H9 (cell line): ENCODE data around the gene AKR1D1. TPM values are rescaled to one million over a fixed set of nuclear protein-coding genes. Genes with fewer than 3 reads are reported as not detected.
A peak's percentile ranks its signal among the peaks of the same experiment; 100 is the strongest.

Experiments used
- DNase-seq: peaks from one replicate; pipeline ENCODE4 v3.0.0-alpha.2; 2017
- H2AFZ ChIP-seq: one replicate; pipeline ENCODE4 v1.6.1; 2013; ENCODE audit warnings: mild to moderate bottlenecking, low read length, control low read depth, moderate library complexity
- H2AK5ac ChIP-seq: 2 replicates; pipeline ENCODE4 v1.6.1; 2013; ENCODE audit warnings: low read length, control low read depth, mixed read lengths; ENCODE audit not compliant: insufficient read length
- H2BK120ac ChIP-seq: one replicate; pipeline ENCODE4 v1.6.1; 2013; ENCODE audit warnings: low read depth, mild to moderate bottlenecking, low read length, control low read depth, inconsistent platforms; ENCODE audit not compliant: poor library complexity, severe bottlenecking
- H2BK12ac ChIP-seq: 2 replicates; pipeline ENCODE4 v1.6.1; 2013; ENCODE audit warnings: low read length, control low read depth, mixed read lengths, low read depth; ENCODE audit not compliant: insufficient read length
- H2BK15ac ChIP-seq: 2 replicates; pipeline ENCODE4 v1.6.1; 2013; ENCODE audit warnings: low read depth, low read length, control low read depth
- H2BK20ac ChIP-seq: one replicate; pipeline ENCODE4 v1.6.1; 2013; ENCODE audit warnings: low read depth, mild to moderate bottlenecking, low read length, control low read depth, inconsistent platforms; ENCODE audit not compliant: poor library complexity, severe bottlenecking
- H2BK5ac ChIP-seq: 2 replicates; pipeline ENCODE4 v1.6.1; 2013; ENCODE audit warnings: low read length, control low read depth, mixed read lengths; ENCODE audit not compliant: insufficient read length
- H3K14ac ChIP-seq: 2 replicates; pipeline ENCODE4 v1.6.1; 2013; ENCODE audit warnings: low read length, control low read depth; ENCODE audit not compliant: insufficient read depth
- H3K18ac ChIP-seq: 2 replicates; pipeline ENCODE4 v1.6.1; 2013; ENCODE audit warnings: low read depth, mild to moderate bottlenecking, mixed read lengths, low read length, control low read depth; ENCODE audit not compliant: insufficient read length
- H3K23ac ChIP-seq: 2 replicates; pipeline ENCODE4 v1.6.1; 2013; ENCODE audit warnings: low read length, control low read depth, mixed read lengths, low read depth; ENCODE audit not compliant: insufficient read length
- H3K23me2 ChIP-seq: 2 replicates; pipeline ENCODE4 v1.6.1; 2013; ENCODE audit warnings: low read depth, mild to moderate bottlenecking, mixed read lengths, low read length, control low read depth; ENCODE audit not compliant: insufficient read length, poor library complexity, severe bottlenecking
- H3K27ac ChIP-seq: 2 replicates; pipeline ENCODE4 v1.5.1; 2013; ENCODE audit warnings: low read length, control low read depth, mixed read lengths, low read depth; ENCODE audit not compliant: insufficient read length
- H3K27me3 ChIP-seq: 2 replicates; pipeline ENCODE4 v1.6.1; 2013; ENCODE audit warnings: low read length, control low read depth, inconsistent platforms; ENCODE audit not compliant: insufficient read depth
- H3K4ac ChIP-seq: 2 replicates; pipeline ENCODE4 v1.6.1; 2013; ENCODE audit warnings: low read depth, mild to moderate bottlenecking, control low read depth, inconsistent platforms, low read length, moderate library complexity
- H3K4me1 ChIP-seq: 2 replicates; pipeline ENCODE4 v1.6.1; 2013; ENCODE audit warnings: low read length, control low read depth, inconsistent platforms; ENCODE audit not compliant: insufficient read depth
- H3K4me2 ChIP-seq: 2 replicates; pipeline ENCODE4 v1.6.1; 2013; ENCODE audit warnings: low read length, control low read depth, mixed read lengths; ENCODE audit not compliant: insufficient read length, insufficient read depth
- H3K56ac ChIP-seq: 2 replicates; pipeline ENCODE4 v1.6.1; 2013; ENCODE audit warnings: low read depth, mild to moderate bottlenecking, mixed read lengths, low read length, control low read depth; ENCODE audit not compliant: insufficient read length
- H3K79me1 ChIP-seq: 2 replicates; pipeline ENCODE4 v1.6.1; 2013; ENCODE audit warnings: low read depth, mild to moderate bottlenecking, moderate library complexity, low read length, control low read depth, inconsistent platforms; ENCODE audit not compliant: insufficient read depth, poor library complexity, severe bottlenecking
- H3K79me2 ChIP-seq: 2 replicates; pipeline ENCODE4 v1.6.1; 2013; ENCODE audit warnings: low read length, control low read depth, inconsistent platforms; ENCODE audit not compliant: insufficient read depth
- H3K9ac ChIP-seq: 2 replicates; pipeline ENCODE4 v1.6.1; 2013; ENCODE audit warnings: low read length, control low read depth, mixed read lengths; ENCODE audit not compliant: insufficient read length; ENCODE audit errors: extremely low read depth
- H3K9me3 ChIP-seq: one replicate; pipeline ENCODE4 v1.6.1; 2013; ENCODE audit warnings: low read depth, low read length, inconsistent platforms; ENCODE audit not compliant: control insufficient read depth
- H3T11ph ChIP-seq: one replicate; pipeline ENCODE4 v1.6.1; 2013; ENCODE audit warnings: mild to moderate bottlenecking, low read length, control low read depth, inconsistent platforms
- H4K20me1 ChIP-seq: one replicate; pipeline ENCODE4 v1.6.1; 2013; ENCODE audit not compliant: control insufficient read depth, insufficient read length, insufficient read depth
- H4K5ac ChIP-seq: 2 replicates; pipeline ENCODE4 v1.6.1; 2013; ENCODE audit warnings: low read depth, mild to moderate bottlenecking, mixed read lengths, low read length, control low read depth; ENCODE audit not compliant: insufficient read length
- H4K8ac ChIP-seq: replicated peaks from 2 replicates; pipeline ENCODE4 v1.6.1; 2013; ENCODE audit warnings: low read length, control low read depth, mixed read lengths, low read depth; ENCODE audit not compliant: insufficient read length
- H4K91ac ChIP-seq: 2 replicates; pipeline ENCODE4 v1.6.1; 2013; ENCODE audit warnings: low read depth, mild to moderate bottlenecking, moderate library complexity, mixed read lengths, low read length, control low read depth; ENCODE audit not compliant: insufficient read length
- H3K27ac Mint-ChIP-seq, 3 experiments: 2 replicates in 2 of 3; 3 replicates in 1 of 3; pipeline ENCODE4 v1.8.0; 2020 to 2021; ENCODE audit warnings: mixed read lengths in 3 of 3, mild to moderate bottlenecking in 1 of 3, moderate library complexity in 1 of 3
- H3K27me3 Mint-ChIP-seq: 2 replicates; pipeline ENCODE4 v1.8.0; 2021; ENCODE audit warnings: low read depth, mild to moderate bottlenecking, moderate library complexity, mixed read lengths
- H3K36me3 Mint-ChIP-seq, 3 experiments: 2 replicates in 2 of 3; 3 replicates in 1 of 3; pipeline ENCODE4 v1.8.0; 2020 to 2021; ENCODE audit warnings: low read depth in 3 of 3, mixed read lengths in 3 of 3; ENCODE audit not compliant: insufficient read depth in 1 of 3
- H3K4me1 Mint-ChIP-seq, 2 experiments: 2 replicates each; pipeline ENCODE4 v1.8.0; 2020; ENCODE audit warnings: mixed read lengths in 2 of 2
- H3K4me3 Mint-ChIP-seq, 2 experiments: 2 replicates in 1 of 2; 3 replicates in 1 of 2; pipeline ENCODE4 v1.8.0; 2020 to 2021; ENCODE audit warnings: mild to moderate bottlenecking in 2 of 2, mixed read lengths in 2 of 2, moderate library complexity in 1 of 2
- H3K9me3 Mint-ChIP-seq, 2 experiments: 2 replicates in 1 of 2; 3 replicates in 1 of 2; pipeline ENCODE4 v1.8.0; 2020; ENCODE audit warnings: mild to moderate bottlenecking in 2 of 2, mixed read lengths in 2 of 2, moderate library complexity in 1 of 2
- WGBS: extraction: QIAGEN DNeasy Blood & Tissue Kit; methylation state at CpG from one replicate; pipeline ENCODE4 v1.1.7; 2013; ENCODE audit warnings: missing lambda C conversion rate, low lambda C conversion rate, mixed read lengths; ENCODE audit not compliant: insufficient read length; ENCODE audit errors: extremely low coverage; 5-methylcytosine and 5-hydroxymethylcytosine counted together
- total RNA-seq: library from RNA; stranded (reverse); gene quantifications from 2 replicates; pipeline ENCODE4 v1.2.1, GENCODE V29; 2021
- TF ChIP-seq, protein P1 (sequence below): fragments of 200-600 bp; sonication (generic); conservative IDR thresholded peaks from 3 replicates; pipeline ENCODE4 v1.8.0; 2021; ENCODE audit warnings: antibody characterized with exemption, mild to moderate bottlenecking

The AKR1D1 gene
- total RNA-seq, 1 experiment from 2014 or later, result 0.31 TPM

DNA sequence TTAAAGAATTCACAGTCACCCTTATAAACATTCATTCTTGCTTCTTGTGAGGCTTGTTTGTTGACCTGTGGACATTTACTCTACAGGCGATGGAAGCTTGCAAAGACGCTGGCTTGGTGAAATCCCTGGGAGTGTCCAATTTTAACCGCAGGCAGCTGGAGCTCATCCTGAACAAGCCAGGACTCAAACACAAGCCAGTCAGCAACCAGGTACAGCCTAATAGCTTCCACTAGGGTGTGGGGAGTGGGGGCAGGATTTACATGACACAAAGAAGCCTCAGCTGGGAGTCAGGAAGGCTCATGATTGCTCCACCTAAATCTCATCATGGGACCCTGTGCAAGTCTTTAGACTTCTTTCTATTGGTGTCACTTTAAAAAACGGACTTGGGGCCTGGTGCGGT lies 29.0 kb downstream of the AKR1D1 start:
- Mint-ChIP-seq H3K4me3 (no peak overlapping the region), H3K27me3 (no peaks in the 10 kb centered on the region), H3K4me1 (peaks cover 3 to 10% of the 10 kb centered on the region in 2 experiments), H3K9me3 (no peaks in the 10 kb centered on the region), H3K27ac (peak overlapping the region in 1 of 3 experiments; percentile 78; a peak in 4 of 7 replicates), H3K36me3 (no peaks in the 10 kb centered on the region; a peak in 1 of 7 replicates)
- Histone ChIP-seq H2BK120ac (no peak overlapping the region), H3K18ac (no peak overlapping the region), H3K27ac (no peak overlapping the region), H3T11ph (no peak overlapping the region), H3K4me1 (peaks cover 2% of the 10 kb centered on the region; the same call in 1 of the 2 replicates), H2AFZ (no peak overlapping the region), H3K23me2 (no peaks in the 10 kb centered on the region), H2BK12ac (no peak overlapping the region), H2BK15ac (no peak overlapping the region), H4K8ac (no peak overlapping the region), H3K9me3 (no peaks in the 10 kb centered on the region), H4K20me1 (no peaks in the 10 kb centered on the region), H2BK5ac (no peak overlapping the region), H2AK5ac (no peak overlapping the region), H2BK20ac (no peak overlapping the region), H4K5ac (no peak overlapping the region), H3K23ac (no peak overlapping the region), H3K14ac (no peak overlapping the region), H3K56ac (no peak overlapping the region), H3K4me2 (no peak overlapping the region), H3K9ac (no peak overlapping the region), H4K91ac (no peak overlapping the region), H3K4ac (no peak overlapping the region), H3K79me1 (no peaks in the 10 kb centered on the region), H3K27me3 (no peaks in the 10 kb centered on the region), H3K79me2 (no peaks in the 10 kb centered on the region)
- peak; percentile 47 for DNase-seq
- TF ChIP-seq, protein P1, sequence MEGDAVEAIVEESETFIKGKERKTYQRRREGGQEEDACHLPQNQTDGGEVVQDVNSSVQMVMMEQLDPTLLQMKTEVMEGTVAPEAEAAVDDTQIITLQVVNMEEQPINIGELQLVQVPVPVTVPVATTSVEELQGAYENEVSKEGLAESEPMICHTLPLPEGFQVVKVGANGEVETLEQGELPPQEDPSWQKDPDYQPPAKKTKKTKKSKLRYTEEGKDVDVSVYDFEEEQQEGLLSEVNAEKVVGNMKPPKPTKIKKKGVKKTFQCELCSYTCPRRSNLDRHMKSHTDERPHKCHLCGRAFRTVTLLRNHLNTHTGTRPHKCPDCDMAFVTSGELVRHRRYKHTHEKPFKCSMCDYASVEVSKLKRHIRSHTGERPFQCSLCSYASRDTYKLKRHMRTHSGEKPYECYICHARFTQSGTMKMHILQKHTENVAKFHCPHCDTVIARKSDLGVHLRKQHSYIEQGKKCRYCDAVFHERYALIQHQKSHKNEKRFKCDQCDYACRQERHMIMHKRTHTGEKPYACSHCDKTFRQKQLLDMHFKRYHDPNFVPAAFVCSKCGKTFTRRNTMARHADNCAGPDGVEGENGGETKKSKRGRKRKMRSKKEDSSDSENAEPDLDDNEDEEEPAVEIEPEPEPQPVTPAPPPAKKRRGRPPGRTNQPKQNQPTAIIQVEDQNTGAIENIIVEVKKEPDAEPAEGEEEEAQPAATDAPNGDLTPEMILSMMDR, result peak; percentile 22; the same call in 1 of the 3 replicates
- WGBS, result no CpG with 5 or more reads among the region's 5 CpGs
